ENCODE data around the gene SLC36A1. TPM values are rescaled to one million over a fixed set of nuclear protein-coding genes. Genes with fewer than 3 reads are reported as not detected.

Gene SLC36A1
- total RNA-seq, 4 donors from 2014 or later, result 4.5 to 7.5 (median 5.9) TPM

GRCh38 chr5:151474799-151475198 is 27.4 kb downstream of the SLC36A1 start:
- WGBS, 2 donors, result 81 to 91% methylated on average over 6 of the region's 6 CpGs
- Histone ChIP-seq H3K27me3 (no peaks in the 10 kb centered on the region), H3K27ac (no peak overlapping the region), H3K4me3 (replicated peaks in 1 of 3) (no peak overlapping the region), H3K36me3 (peaks cover 0 to 5% of the 10 kb centered on the region in 2 donors), H3K9me3 (no peaks in the 10 kb centered on the region), H3K4me1 (no peaks in the 10 kb centered on the region)
- TF ChIP-seq, protein P1, sequence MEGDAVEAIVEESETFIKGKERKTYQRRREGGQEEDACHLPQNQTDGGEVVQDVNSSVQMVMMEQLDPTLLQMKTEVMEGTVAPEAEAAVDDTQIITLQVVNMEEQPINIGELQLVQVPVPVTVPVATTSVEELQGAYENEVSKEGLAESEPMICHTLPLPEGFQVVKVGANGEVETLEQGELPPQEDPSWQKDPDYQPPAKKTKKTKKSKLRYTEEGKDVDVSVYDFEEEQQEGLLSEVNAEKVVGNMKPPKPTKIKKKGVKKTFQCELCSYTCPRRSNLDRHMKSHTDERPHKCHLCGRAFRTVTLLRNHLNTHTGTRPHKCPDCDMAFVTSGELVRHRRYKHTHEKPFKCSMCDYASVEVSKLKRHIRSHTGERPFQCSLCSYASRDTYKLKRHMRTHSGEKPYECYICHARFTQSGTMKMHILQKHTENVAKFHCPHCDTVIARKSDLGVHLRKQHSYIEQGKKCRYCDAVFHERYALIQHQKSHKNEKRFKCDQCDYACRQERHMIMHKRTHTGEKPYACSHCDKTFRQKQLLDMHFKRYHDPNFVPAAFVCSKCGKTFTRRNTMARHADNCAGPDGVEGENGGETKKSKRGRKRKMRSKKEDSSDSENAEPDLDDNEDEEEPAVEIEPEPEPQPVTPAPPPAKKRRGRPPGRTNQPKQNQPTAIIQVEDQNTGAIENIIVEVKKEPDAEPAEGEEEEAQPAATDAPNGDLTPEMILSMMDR (IDR thresholded peaks at IDR 0.05), result no peak
- no peak for TF ChIP-seq POLR2A (IDR thresholded peaks at IDR 0.05)
- intact Hi-C loops (cut with DNase I), result no loop called here
- DNase-seq, result no peak

DNA sequence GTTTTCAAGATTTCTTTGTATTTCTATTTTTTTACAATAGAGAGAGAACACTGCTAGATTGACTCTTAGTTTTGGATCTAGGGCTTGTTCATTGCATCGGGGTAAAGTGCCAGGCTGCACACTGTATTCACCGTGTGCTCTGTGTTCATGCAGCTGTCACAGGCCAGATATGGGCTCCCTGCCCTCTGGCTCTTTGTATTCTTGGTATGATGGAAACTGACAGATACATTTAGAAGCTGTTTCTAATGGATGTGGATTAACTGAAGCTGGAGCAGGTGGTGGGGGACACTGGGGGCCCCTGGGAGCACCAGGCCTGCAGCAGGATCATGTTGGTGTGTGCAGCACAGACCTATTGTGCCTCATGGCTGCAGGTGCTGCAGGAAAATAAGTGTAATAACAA is 28.0 kb downstream of the SLC36A1 start:
- Histone ChIP-seq H3K4me3 (replicated peaks in 1 of 3) (no peak overlapping the region), H3K27me3 (no peaks in the 10 kb centered on the region), H3K9me3 (no peaks in the 10 kb centered on the region), H3K36me3 (peaks cover 0 to 5% of the 10 kb centered on the region in 2 donors), H3K4me1 (no peaks in the 10 kb centered on the region), H3K27ac (no peak overlapping the region)
- WGBS, 2 donors, result 90% methylated on average over 2 of the region's 2 CpGs
- TF ChIP-seq, protein P1 (IDR thresholded peaks at IDR 0.05), result no peak
- no peak for TF ChIP-seq POLR2A (IDR thresholded peaks at IDR 0.05)
- intact Hi-C loops (cut with DNase I), result no loop called here
- DNase-seq, result no peak

- peaks cover 0 to 5% of the 10 kb centered on the region in 2 donors for H3K36me3 ChIP-seq
- no peak for DNase-seq
- no peak for TF ChIP-seq POLR2A (IDR thresholded peaks at IDR 0.05)
- TF ChIP-seq, protein P1 (IDR thresholded peaks at IDR 0.05), result no peak
- H3K27me3 ChIP-seq, result no peaks in the 10 kb centered on the region
- no peaks in the 10 kb centered on the region for H3K4me1 ChIP-seq
- no peaks in the 10 kb centered on the region for H3K9me3 ChIP-seq
- intact Hi-C loops (cut with DNase I), result no loop called here
- 93% methylated on average over 3 of the region's 3 CpGs for WGBS, 2 donors
- no peak overlapping the region for H3K27ac ChIP-seq
- H3K4me3 ChIP-seq (replicated peaks in 1 of 3), result no peak overlapping the region
These were observed 28.6 kb downstream of the SLC36A1 start for GRCh38 chr5:151476016-151476415.

DNA sequence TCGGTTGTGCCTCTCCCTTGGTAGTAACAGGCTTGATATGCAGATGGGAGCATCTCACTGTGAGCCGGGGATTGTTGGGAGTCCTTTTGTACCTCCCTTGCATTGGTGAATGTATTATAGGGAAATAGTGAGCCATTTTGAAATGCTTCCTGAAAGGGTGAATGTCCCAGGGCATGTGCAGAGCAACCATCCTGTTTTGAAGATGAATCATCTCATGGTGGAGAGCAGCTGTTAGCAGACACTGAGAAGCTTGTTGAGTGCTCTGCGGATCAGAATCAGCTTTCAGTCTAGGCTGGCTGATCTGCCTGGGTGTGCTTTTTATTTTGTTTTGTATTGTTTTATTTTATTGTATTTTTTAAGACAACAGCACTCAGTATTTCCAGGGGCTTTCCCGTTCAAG is 29.7 kb downstream of the SLC36A1 start:
- Histone ChIP-seq H3K4me3 (replicated peaks in 1 of 3) (no peak overlapping the region), H3K9me3 (no peaks in the 10 kb centered on the region), H3K27ac (no peak overlapping the region), H3K4me1 (no peaks in the 10 kb centered on the region), H3K36me3 (peaks cover 0 to 5% of the 10 kb centered on the region in 2 donors), H3K27me3 (no peaks in the 10 kb centered on the region)
- intact Hi-C loops (cut with DNase I), result no loop called here
- TF ChIP-seq POLR2A (IDR thresholded peaks at IDR 0.05), result no peak
- TF ChIP-seq, protein P1 (IDR thresholded peaks at IDR 0.05), result no peak
- no peak for DNase-seq
- 91 to 96% methylated on average over 4 of the region's 4 CpGs for WGBS, 2 donors

- H3K4me3 ChIP-seq (replicated peaks in 1 of 3), result no peak overlapping the region
- DNase-seq, result no peak
- 59 to 62% methylated on average over 7 of the region's 7 CpGs for WGBS, 2 donors
- H3K36me3 ChIP-seq, result peaks cover 0 to 5% of the 10 kb centered on the region in 2 donors
- H3K27ac ChIP-seq, result no peak overlapping the region
- H3K27me3 ChIP-seq, result no peaks in the 10 kb centered on the region
- intact Hi-C loops (cut with DNase I), result no loop called here
- no peaks in the 10 kb centered on the region for H3K4me1 ChIP-seq
- TF ChIP-seq, protein P1 (IDR thresholded peaks at IDR 0.05), result no peak
- TF ChIP-seq POLR2A (IDR thresholded peaks at IDR 0.05), result no peak
- no peaks in the 10 kb centered on the region for H3K9me3 ChIP-seq
These were observed 33.2 kb downstream of the SLC36A1 start for GRCh38 chr5:151480384-151481293.

Measured in thyroid gland (tissue), 4 donors.